HepG2 (cell line): ENCODE measurements around the gene CAPZB. TPM values are rescaled to one million over a fixed set of nuclear protein-coding genes. Genes with fewer than 3 reads are reported as not detected.

Experiments
- ATAC-seq: fragments of 200-7000 bp; cut with Tn5 transposase; 3 replicates; pipeline ENCODE4 v1.9.1; 2020; ENCODE audit warnings: mild to moderate bottlenecking, moderate library complexity
- BruUV-seq: library from RNA; stranded (reverse); fragments of 400-500 nt; replicated peaks from 2 replicates; lab custom pipeline; 2021; lab: Mats Ljungman, UMichigan
- CTCF ChIA-PET: fragments of 300-600 bp; formaldehyde crosslinking; extraction: SDS; loops from one replicate; lab custom pipeline; 2021; ENCODE audit warnings: low total read pairs, inconsistent platforms, low intra/inter-chr PET ratio; lab: Yijun Ruan, JAX
- POLR2A ChIA-PET: fragments of 350-600 bp; sonication (Branson Sonifier 250); formaldehyde crosslinking; loops from one replicate; lab custom pipeline; 2020; ENCODE audit warnings: antibody characterized with exemption, inconsistent platforms; lab: Yijun Ruan, JAX
- DNase-seq: peaks from one replicate; pipeline ENCODE4 v3.0.0-alpha.2; 2015; ENCODE audit warnings: low spot score
- FAIRE-seq: peaks from 3 replicates; lab custom pipeline; 2011; peaks lifted over from hg19 to GRCh38; lab: Jason Lieb, UNC
- H2AFZ ChIP-seq: one replicate; pipeline ENCODE4 v1.6.1; 2011; ENCODE audit warnings: low read length, inconsistent platforms
- H3K27ac ChIP-seq: fragments of 300-600 bp; 3 replicates; pipeline ENCODE4 v1.8.0; 2011; ENCODE audit warnings: mixed run types, mild to moderate bottlenecking, mixed read lengths, low read length, inconsistent platforms; ENCODE audit not compliant: insufficient read depth; ENCODE audit errors: extremely low read length
- H3K27me3 ChIP-seq, 2 experiments: fragments of 200-600 bp in 1 of 2; 2 replicates in 1 of 2; 3 replicates in 1 of 2; pipeline versions ENCODE4 v1.6.0 to v1.8.0; 2011; ENCODE audit warnings: low read length in 2 of 2, mild to moderate bottlenecking in 2 of 2, moderate library complexity in 2 of 2, inconsistent platforms in 1 of 2; ENCODE audit not compliant: insufficient read depth in 2 of 2, control insufficient read depth in 1 of 2
- H3K36me3 ChIP-seq, 2 experiments: fragments of 200-600 bp in 1 of 2; replicated peaks in 1 of 2; 2 replicates in 1 of 2; 3 replicates in 1 of 2; pipeline versions ENCODE4 v1.5.1 to v1.8.0; 2011; ENCODE audit warnings: low read length in 2 of 2, inconsistent platforms in 1 of 2; ENCODE audit not compliant: insufficient read depth in 2 of 2, control insufficient read depth in 1 of 2
- H3K4me1 ChIP-seq: 2 replicates; pipeline ENCODE4 v1.5.1; 2012; ENCODE audit warnings: low read length, inconsistent platforms; ENCODE audit not compliant: insufficient read depth
- H3K4me2 ChIP-seq: 2 replicates; pipeline ENCODE4 v1.6.0; 2011; ENCODE audit warnings: low read depth, low read length, inconsistent platforms
- H3K4me3 ChIP-seq, 3 experiments: fragments of 200-600 bp in 1 of 3; sonication (generic), shearing (Covaris generic) in 1 of 3; replicated peaks in 1 of 3; 2 replicates each; pipeline ENCODE4 v1.5.1; 2011 to 2016; ENCODE audit warnings: low read length in 3 of 3, inconsistent platforms in 2 of 3, low read depth in 2 of 3, mild to moderate bottlenecking in 2 of 3, control low read depth in 1 of 3, mixed read lengths in 1 of 3; ENCODE audit not compliant: insufficient read depth in 1 of 3
- H3K79me2 ChIP-seq: one replicate; pipeline ENCODE4 v1.6.1; 2011; ENCODE audit warnings: low read length, inconsistent platforms; ENCODE audit not compliant: insufficient read depth
- H3K9ac ChIP-seq: 2 replicates; pipeline ENCODE4 v1.6.0; 2011; ENCODE audit warnings: mild to moderate bottlenecking, low read depth, low read length, inconsistent platforms; ENCODE audit not compliant: insufficient read depth
- H3K9me3 ChIP-seq: 2 replicates; pipeline ENCODE4 v1.5.1; 2012; ENCODE audit warnings: mild to moderate bottlenecking, low read length
- H4K20me1 ChIP-seq: 2 replicates; pipeline ENCODE4 v1.6.0; 2011; ENCODE audit warnings: inconsistent platforms, mild to moderate bottlenecking, low read length, moderate library complexity; ENCODE audit not compliant: insufficient read depth
- BCL6 ChIP-seq: IDR thresholded peaks from 2 replicates; pipeline ENCODE4 v1.6.1; 2016; ENCODE audit warnings: missing genetic modification reagents, missing compliant biosample characterization
- GABPB1 ChIP-seq: IDR thresholded peaks from 2 replicates; pipeline ENCODE4 v1.6.1; 2016; ENCODE audit warnings: mild to moderate bottlenecking, missing genetic modification reagents, moderate library complexity, missing compliant biosample characterization
- RAD51 ChIP-seq: fragments of 450-650 bp; IDR thresholded peaks from 2 replicates; pipeline ENCODE4 v1.6.1; 2016; ENCODE audit warnings: borderline replicate concordance
- RXRA ChIP-seq: sonication (generic); formaldehyde crosslinking; IDR thresholded peaks from 2 replicates; pipeline ENCODE4 v1.5.1; 2020; ENCODE audit warnings: missing genetic modification reagents
- SRSF1 ChIP-seq: fragments of 200-400 bp; formaldehyde crosslinking; optimal IDR thresholded peaks from 2 replicates; pipeline ENCODE3; 2017; ENCODE audit warnings: mild to moderate bottlenecking, low read depth, low read length, moderate library complexity
- SRSF4 ChIP-seq: fragments of 200-400 bp; formaldehyde crosslinking; IDR thresholded peaks from one replicate; pipeline ENCODE4 v1.6.1; 2018; ENCODE audit warnings: mild to moderate bottlenecking, low read depth, low read length, moderate library complexity; ENCODE audit not compliant: poor library complexity, severe bottlenecking
- ZNF816 ChIP-seq: sonication (generic); formaldehyde crosslinking; IDR thresholded peaks from 2 replicates; pipeline ENCODE4 v1.8.0; 2022; ENCODE audit warnings: missing genetic modification reagents, mild to moderate bottlenecking, borderline replicate concordance
- WGBS: methylation state at CpG from one replicate; pipeline ENCODE4 v1.1.6; 2017; ENCODE audit warnings: low lambda C conversion rate; 5-methylcytosine and 5-hydroxymethylcytosine counted together
- in situ Hi-C: cut with HindIII; loops from 2 replicates; pipeline ENCODE4 v1.10.0; 2017; ENCODE audit warnings: low pct_unique_long_range_greater_than_20kb; ENCODE audit not compliant: extremely low pct_ligation_motif_present
- intact Hi-C: fragments of 100-400 bp; cut with micrococcal nuclease; formaldehyde crosslinking; loops from one replicate; pipeline ENCODE4 v1.10.0; 2022; ENCODE audit not compliant: unreplicated experiment
- polyA plus RNA-seq, 8 experiments: library from polyadenylated mRNA; depleted of rRNA in 3 of 8; stranded (reverse) in 7 of 8; unstranded in 1 of 8; fragments of >200 nt; fragmentation: Illumina TruSeq in 4 of 8; extraction: Trizol in 4 of 8; gene quantifications; 2 replicates each; pipeline versions ENCODE4 v1.2.1 to v1.2.3, GENCODE V29; 2011 to 2016; ENCODE audit warnings: low read depth in 4 of 8, missing spikeins in 1 of 8, mixed read lengths in 1 of 8; ENCODE audit not compliant: insufficient read depth in 1 of 8
- total RNA-seq, 5 experiments: library from RNA; depleted of rRNA; stranded (reverse); fragments of >200 nt; fragmentation: Illumina TruSeq; extraction: Trizol; gene quantifications; 2 replicates each; pipeline ENCODE4 v1.2.3, GENCODE V29; 2016; ENCODE audit warnings: low read depth in 1 of 5
- TF ChIP-seq, protein P1 (sequence below): IDR thresholded peaks from 2 replicates; pipeline ENCODE4 v1.6.1; 2016; ENCODE audit warnings: low read depth, borderline replicate concordance
- TF ChIP-seq, protein P2 (sequence below): sonication (generic); formaldehyde crosslinking; IDR thresholded peaks from 2 replicates; pipeline ENCODE4 v1.4.0; 2020; ENCODE audit warnings: missing genetic modification reagents
- TF ChIP-seq, protein P3 (sequence below): fragments of 450-650 bp; IDR thresholded peaks from 2 replicates; pipeline ENCODE4 v1.6.1; 2016
- TF ChIP-seq, protein P4 (sequence below): sonication (generic); formaldehyde crosslinking; IDR thresholded peaks from 2 replicates; pipeline ENCODE4 v1.4.0; 2020; ENCODE audit warnings: mild to moderate bottlenecking, missing genetic modification reagents

CAPZB gene
- total and polyA plus RNA-seq, 2 of the 13 experiments (the other 11 are each of a cell fraction or from before 2014, with no cell fraction given) = 58.9 to 76.9 TPM

DNA sequence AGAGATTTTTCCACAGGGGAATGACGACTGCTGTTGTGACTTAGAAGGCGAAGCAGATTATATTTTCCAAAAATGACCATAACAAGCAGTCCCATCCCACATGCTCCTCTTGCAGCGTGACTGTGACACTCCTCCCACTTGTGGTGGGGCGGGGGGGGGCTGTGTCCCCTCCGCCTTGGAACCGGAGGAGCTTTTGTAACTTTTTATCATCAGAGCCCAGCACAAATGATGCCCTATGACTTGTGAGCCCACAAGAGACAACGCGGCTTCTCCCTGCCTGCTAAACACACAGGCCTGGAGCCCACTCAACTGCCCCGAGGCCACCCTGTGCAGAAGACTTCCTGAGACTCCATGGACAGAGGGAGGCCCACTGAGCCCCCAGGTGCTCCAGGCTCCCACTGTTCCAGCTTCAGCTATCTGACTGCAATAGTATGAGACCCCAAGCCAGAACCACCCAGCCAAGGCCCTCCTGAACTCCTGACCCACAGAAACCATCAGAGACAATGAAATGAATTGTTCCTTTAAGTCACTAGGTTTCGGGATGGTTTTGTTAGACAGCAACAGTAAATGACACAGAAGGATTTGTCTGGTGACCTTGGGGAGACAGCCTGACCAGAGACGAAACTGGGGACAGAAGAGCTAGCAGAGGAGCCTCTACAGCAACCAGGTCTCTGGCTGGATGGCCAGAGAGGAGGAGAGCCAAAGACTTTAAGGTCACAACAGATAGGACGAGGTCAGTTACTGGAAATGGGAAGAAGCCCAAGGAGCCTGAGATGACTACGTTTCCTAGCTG lies 58.8 kb downstream of the CAPZB start:
- H3K27ac ChIP-seq = peak overlapping the region; percentile 63
- ATAC-seq (peak; percentile 11), DNase-seq (peak; percentile 64), FAIRE-seq (peak; percentile 40)
- ChIA-PET POLR2A (no interaction called here), CTCF (no interaction called here)
- H3K4me1 ChIP-seq = peaks cover 94% of the 10 kb centered on the region
- no peak overlapping the region for H2AFZ ChIP-seq
- H3K4me3 ChIP-seq = no peak overlapping the region; a peak in 1 of 6 replicates
- no TSS peak for BruUV-seq
- peak overlapping the region; percentile 39 for H3K4me2 ChIP-seq
- H3K9me3 ChIP-seq = no peaks in the 10 kb centered on the region
- no peaks in the 10 kb centered on the region for H3K36me3 ChIP-seq
- WGBS = 73% methylated on average over 10 of the region's 13 CpGs
- no peaks in the 10 kb centered on the region for H3K27me3 ChIP-seq
- peak overlapping the region; percentile 34 for H3K9ac ChIP-seq
- in situ Hi-C loops = no loop called here
- H3K79me2 ChIP-seq = peaks cover 93% of the 10 kb centered on the region
- H4K20me1 ChIP-seq = peaks cover 18% of the 10 kb centered on the region
- intact Hi-C loops = loop anchor here (2.0 to 5.0 kb wide), 2 partner anchors 42 to 61 kb away; partner anchors contain the start of gene CAPZB
- TF ChIP-seq RXRA (0 out of 2 replicates have a peak, but pooled peaks have one; percentile 42), GABPB1 (CRISPR knock-in tag) (no peak), SRSF1 (no peak), RAD51 (no peak), ZNF816 (CRISPR knock-in tag) (no peak), BCL6 (CRISPR knock-in tag) (peak; percentile 36; the same call in 1 of the 2 replicates), SRSF4 (no peak)
- TF ChIP-seq, protein P1, sequence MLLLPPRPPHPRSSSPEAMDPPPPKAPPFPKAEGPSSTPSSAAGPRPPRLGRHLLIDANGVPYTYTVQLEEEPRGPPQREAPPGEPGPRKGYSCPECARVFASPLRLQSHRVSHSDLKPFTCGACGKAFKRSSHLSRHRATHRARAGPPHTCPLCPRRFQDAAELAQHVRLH = peak; percentile 16; the same call in 1 of the 2 replicates
- TF ChIP-seq, protein P2, sequence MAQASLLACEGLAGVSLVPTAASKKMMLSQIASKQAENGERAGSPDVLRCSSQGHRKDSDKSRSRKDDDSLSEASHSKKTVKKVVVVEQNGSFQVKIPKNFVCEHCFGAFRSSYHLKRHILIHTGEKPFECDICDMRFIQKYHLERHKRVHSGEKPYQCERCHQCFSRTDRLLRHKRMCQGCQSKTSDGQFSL (CRISPR knock-in tag) = 0 out of 2 replicates have a peak, but pooled peaks have one; percentile 7
- TF ChIP-seq, protein P3, sequence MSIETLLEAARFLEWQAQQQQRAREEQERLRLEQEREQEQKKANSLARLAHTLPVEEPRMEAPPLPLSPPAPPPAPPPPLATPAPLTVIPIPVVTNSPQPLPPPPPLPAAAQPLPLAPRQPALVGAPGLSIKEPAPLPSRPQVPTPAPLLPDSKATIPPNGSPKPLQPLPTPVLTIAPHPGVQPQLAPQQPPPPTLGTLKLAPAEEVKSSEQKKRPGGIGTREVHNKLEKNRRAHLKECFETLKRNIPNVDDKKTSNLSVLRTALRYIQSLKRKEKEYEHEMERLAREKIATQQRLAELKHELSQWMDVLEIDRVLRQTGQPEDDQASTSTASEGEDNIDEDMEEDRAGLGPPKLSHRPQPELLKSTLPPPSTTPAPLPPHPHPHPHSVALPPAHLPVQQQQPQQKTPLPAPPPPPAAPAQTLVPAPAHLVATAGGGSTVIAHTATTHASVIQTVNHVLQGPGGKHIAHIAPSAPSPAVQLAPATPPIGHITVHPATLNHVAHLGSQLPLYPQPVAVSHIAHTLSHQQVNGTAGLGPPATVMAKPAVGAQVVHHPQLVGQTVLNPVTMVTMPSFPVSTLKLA = no peak
- TF ChIP-seq, protein P4, sequence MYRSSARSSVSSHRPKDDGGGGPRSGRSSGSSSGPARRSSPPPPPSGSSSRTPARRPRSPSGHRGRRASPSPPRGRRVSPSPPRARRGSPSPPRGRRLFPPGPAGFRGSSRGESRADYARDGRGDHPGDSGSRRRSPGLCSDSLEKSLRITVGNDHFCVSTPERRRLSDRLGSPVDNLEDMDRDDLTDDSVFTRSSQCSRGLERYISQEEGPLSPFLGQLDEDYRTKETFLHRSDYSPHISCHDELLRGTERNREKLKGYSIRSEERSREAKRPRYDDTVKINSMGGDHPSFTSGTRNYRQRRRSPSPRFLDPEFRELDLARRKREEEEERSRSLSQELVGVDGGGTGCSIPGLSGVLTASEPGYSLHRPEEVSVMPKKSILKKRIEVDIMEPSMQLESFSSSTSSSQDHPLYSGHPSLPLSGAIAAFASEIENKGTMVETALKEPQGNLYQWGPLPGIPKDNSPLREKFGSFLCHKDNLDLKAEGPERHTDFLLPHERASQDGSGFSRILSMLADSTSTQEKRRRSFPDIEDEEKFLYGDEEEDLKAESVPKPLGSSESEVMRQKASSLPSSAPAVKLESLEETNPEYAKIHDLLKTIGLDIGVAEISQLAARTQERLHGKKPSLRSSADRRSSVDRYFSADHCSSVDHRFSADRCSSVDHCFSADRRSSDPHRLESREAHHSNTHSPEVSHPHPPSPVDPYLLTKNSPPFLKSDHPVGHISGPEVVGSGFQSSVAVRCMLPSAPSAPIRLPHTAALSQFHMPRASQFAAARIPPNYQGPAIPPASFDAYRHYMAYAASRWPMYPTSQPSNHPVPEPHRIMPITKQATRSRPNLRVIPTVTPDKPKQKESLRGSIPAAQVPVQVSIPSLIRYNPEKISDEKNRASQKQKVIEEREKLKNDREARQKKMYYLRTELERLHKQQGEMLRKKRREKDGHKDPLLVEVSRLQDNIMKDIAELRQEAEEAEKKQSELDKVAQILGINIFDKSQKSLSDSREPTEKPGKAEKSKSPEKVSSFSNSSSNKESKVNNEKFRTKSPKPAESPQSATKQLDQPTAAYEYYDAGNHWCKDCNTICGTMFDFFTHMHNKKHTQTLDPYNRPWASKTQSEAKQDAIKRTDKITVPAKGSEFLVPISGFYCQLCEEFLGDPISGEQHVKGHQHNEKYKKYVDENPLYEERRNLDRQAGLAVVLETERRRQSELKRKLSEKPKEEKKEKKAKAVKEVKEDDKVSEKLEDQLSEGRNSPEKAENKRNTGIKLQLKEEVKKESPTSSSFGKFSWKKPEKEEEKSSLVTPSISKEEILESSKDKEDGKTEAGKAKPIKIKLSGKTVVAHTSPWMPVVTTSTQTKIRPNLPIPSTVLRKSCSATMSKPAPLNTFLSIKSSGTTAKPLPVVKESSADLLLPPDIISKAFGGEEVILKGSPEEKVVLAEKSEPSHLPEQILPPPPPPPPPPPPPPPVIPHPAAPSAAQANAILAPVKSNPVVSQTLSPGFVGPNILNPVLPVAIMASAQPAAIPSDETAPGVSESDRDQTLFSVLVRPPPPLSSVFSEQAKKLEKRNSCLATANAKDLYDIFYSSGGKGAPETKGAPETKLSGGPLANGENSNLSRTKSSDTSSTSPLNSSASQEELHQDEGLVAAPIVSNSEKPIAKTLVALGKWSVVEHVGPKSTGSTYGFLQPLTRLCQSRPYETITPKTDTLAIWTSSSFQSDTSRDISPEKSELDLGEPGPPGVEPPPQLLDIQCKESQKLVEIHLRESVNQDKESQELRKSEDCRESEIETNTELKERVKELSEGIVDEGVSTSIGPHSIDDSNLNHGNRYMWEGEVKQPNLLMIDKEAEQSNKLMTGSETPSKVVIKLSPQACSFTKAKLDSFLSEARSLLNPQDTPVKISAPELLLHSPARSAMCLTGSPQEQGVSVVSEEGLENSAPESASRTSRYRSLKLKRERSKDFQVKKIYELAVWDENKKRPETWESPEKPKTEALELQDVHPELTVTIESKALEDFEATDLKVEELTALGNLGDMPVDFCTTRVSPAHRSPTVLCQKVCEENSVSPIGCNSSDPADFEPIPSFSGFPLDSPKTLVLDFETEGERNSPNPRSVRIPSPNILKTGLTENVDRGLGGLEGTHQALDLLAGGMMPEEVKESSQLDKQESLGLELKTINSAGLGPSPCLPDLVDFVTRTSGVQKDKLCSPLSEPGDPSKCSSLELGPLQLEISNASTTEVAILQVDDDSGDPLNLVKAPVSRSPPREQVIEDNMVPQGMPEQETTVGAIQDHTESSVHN (CRISPR knock-in tag) = no peak
